Measurements from ENCODE around the gene NPPA. TPM values are rescaled to one million over a fixed set of nuclear protein-coding genes. Genes with fewer than 3 reads are reported as not detected.

The NPPA gene
- total and polyA plus RNA-seq, 9 of the 15 experiments (the other 6 are each of a cell fraction or from before 2014, with no cell fraction given) = not detected

DNA sequence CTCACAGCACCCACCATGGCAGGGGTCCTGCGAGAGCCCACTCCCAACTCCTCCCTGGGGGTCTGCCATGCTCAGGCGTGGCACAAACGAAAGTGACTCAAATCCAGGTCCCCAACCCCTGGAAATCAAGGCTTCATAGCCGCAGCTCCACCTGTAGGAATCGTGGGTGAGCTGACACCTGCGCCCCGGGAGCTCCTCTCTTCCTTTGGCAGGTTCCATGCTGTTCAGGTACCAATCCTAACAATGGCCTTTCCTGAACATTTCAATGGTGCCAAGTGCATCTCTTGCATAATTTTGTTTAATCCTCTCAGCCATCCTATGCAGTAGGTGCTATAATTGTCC is 40.1 kb upstream of the NPPA start:
- no peaks in the 10 kb centered on the region for H3K9me3 ChIP-seq (replicated peaks; ENCODE audit: control insufficient read depth, insufficient read depth, low read depth, low read length)
- WGBS (ENCODE audit: insufficient coverage, low coverage, missing lambda C conversion rate) = 47% methylated on average over 7 of the region's 7 CpGs
- in situ Hi-C loops (cut with MboI) (no loop called here), intact Hi-C loops (cut with micrococcal nuclease) (loop anchor here (10.0 kb wide), 1 partner anchor 223 kb away; the partner anchor contains the start of gene FBXO6)
- H3K4me1 ChIP-seq (replicated peaks in 1 of 2; ENCODE audit: control insufficient read depth in 2 of 2, insufficient read depth in 2 of 2, low read length in 2 of 2) = peaks cover 13 to 39% of the 10 kb centered on the region in 2 experiments
- no peaks in the 10 kb centered on the region; the same call in 2 of the 3 replicates for H3K79me2 ChIP-seq (ENCODE audit: control insufficient read depth, insufficient read depth, low read length)
- no peaks in the 10 kb centered on the region for H3K36me3 ChIP-seq (ENCODE audit: control insufficient read depth, insufficient read depth, low read length)
- no peaks in the 10 kb centered on the region for H4K20me1 ChIP-seq (replicated peaks; ENCODE audit: control insufficient read depth, insufficient read depth, low read length)
- POLR2A ChIA-PET = interaction anchor here (0.8 to 6.1 kb wide), 5 partner anchors 12 to 138 kb away, joined by 3 to 78 read pairs (median 3); no protein-coding TSS in a partner anchor
- H3K4me3 ChIP-seq = no peak overlapping the region
- TF ChIP-seq FOXM1 (IDR thresholded peaks at IDR 0.05; ENCODE audit: low read depth) = no peak
- TF ChIP-seq FOXM1 (CRISPR knock-in tag; IDR thresholded peaks at IDR 0.05; ENCODE audit: low read depth) = no peak
- TF ChIP-seq KDM4B (IDR thresholded peaks at IDR 0.05; ENCODE audit: borderline replicate concordance in 2 of 2, low read depth in 1 of 2) = no peak
- no peak for TF ChIP-seq PHF20 (IDR thresholded peaks at IDR 0.05; ENCODE audit: partially characterized antibody)
- TF ChIP-seq, protein P1, sequence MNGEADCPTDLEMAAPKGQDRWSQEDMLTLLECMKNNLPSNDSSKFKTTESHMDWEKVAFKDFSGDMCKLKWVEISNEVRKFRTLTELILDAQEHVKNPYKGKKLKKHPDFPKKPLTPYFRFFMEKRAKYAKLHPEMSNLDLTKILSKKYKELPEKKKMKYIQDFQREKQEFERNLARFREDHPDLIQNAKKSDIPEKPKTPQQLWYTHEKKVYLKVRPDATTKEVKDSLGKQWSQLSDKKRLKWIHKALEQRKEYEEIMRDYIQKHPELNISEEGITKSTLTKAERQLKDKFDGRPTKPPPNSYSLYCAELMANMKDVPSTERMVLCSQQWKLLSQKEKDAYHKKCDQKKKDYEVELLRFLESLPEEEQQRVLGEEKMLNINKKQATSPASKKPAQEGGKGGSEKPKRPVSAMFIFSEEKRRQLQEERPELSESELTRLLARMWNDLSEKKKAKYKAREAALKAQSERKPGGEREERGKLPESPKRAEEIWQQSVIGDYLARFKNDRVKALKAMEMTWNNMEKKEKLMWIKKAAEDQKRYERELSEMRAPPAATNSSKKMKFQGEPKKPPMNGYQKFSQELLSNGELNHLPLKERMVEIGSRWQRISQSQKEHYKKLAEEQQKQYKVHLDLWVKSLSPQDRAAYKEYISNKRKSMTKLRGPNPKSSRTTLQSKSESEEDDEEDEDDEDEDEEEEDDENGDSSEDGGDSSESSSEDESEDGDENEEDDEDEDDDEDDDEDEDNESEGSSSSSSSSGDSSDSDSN (IDR thresholded peaks at IDR 0.05; ENCODE audit: borderline replicate concordance in 1 of 2, low read depth in 2 of 2, low read length in 2 of 2) = no peak
- H3K9me1 ChIP-seq (ENCODE audit: control insufficient read depth, insufficient read depth, low read length) = no peaks in the 10 kb centered on the region
- no peak overlapping the region for H3K27ac ChIP-seq (ENCODE audit: extremely low read depth, low read depth, low read length)
- H3K9ac ChIP-seq (ENCODE audit: insufficient read depth in 1 of 2, low read depth in 2 of 2, low read length in 2 of 2) = peak overlapping the region in 1 of 2 experiments; percentile 46; a peak in 1 of 4 replicates
- FAIRE-seq (no peak), DNase-seq (ENCODE audit: extremely low read depth in 1 of 4, low spot score in 3 of 4) (no peak), ATAC-seq (no peak)
- H3K27me3 ChIP-seq (ENCODE audit: control insufficient read depth in 2 of 2, insufficient read depth in 2 of 2, low read length in 2 of 2) = no peaks in the 10 kb centered on the region
- H2AFZ ChIP-seq (ENCODE audit: low read depth, low read length) = no peak overlapping the region
- CTCF ChIA-PET (ENCODE audit: low intra/inter-chr PET ratio) = no interaction called here
- no peak overlapping the region for H3K4me2 ChIP-seq (ENCODE audit: insufficient read depth, low read length)
- no TSS peak for BruUV-seq (replicated peaks)

All from K562 (cell line).